K562 (cell line): Measurements from ENCODE around the gene PNKD. TPM values are rescaled to one million over a fixed set of nuclear protein-coding genes. Genes with fewer than 3 reads are reported as not detected.

Experiments used
- BACH1 ChIP-seq: fragments of 200-800 bp; sonication (Bioruptor generic); IDR thresholded peaks from 2 replicates; pipeline ENCODE4 v1.6.1; 2016; ENCODE audit warnings: missing genetic modification characterization, missing compliant biosample characterization
- CBX3 ChIP-seq, 2 experiments: IDR thresholded peaks; 1 replicate in 1 of 2; 2 replicates in 1 of 2; pipeline ENCODE4 v1.6.1; 2012; ENCODE audit warnings: inconsistent platforms in 2 of 2, low read length in 2 of 2, borderline replicate concordance in 1 of 2, control low read depth in 1 of 2
- DPF2 ChIP-seq: fragments of 450-650 bp; IDR thresholded peaks from 2 replicates; pipeline ENCODE4 v1.6.1; 2016
- FOXM1 ChIP-seq, 2 experiments: fragments of 450-650 bp in 1 of 2; sonication (generic) in 1 of 2; formaldehyde crosslinking in 1 of 2; IDR thresholded peaks; 2 replicates each; pipeline versions ENCODE4 v1.6.1 to v1.9.0; 2017 to 2022; ENCODE audit warnings: low read depth in 2 of 2, mild to moderate bottlenecking in 2 of 2, missing genetic modification reagents in 1 of 2, moderate library complexity in 1 of 2
- NEUROD1 ChIP-seq: fragments of 150-350 bp; IDR thresholded peaks from 2 replicates; pipeline ENCODE4 v1.6.1; 2014; ENCODE audit warnings: borderline replicate concordance, low read length, low read depth; ENCODE audit not compliant: partially characterized antibody
- NFIC ChIP-seq: fragments of 450-650 bp; IDR thresholded peaks from 2 replicates; pipeline ENCODE4 v1.6.1; 2017; ENCODE audit warnings: mild to moderate bottlenecking, inconsistent platforms
- NR1H2 ChIP-seq: sonication (generic); formaldehyde crosslinking; IDR thresholded peaks from 2 replicates; pipeline ENCODE4 v1.4.0; 2020; ENCODE audit warnings: mild to moderate bottlenecking, missing genetic modification reagents
- PHF8 ChIP-seq: fragments of 200-600 bp; sonication (generic); IDR thresholded peaks from 2 replicates; pipeline ENCODE4 v1.6.1; 2012; ENCODE audit warnings: mixed run types, mild to moderate bottlenecking, inconsistent platforms, low read length, moderate library complexity, borderline replicate concordance
- POLR2AphosphoS5 ChIP-seq: IDR thresholded peaks from 2 replicates; pipeline ENCODE4 v1.6.1; 2011; ENCODE audit warnings: mild to moderate bottlenecking, low read depth, low read length, moderate library complexity; ENCODE audit not compliant: control insufficient read depth, insufficient read depth
- TAL1 ChIP-seq: fragments of 450-650 bp; IDR thresholded peaks from 2 replicates; pipeline ENCODE4 v1.6.1; 2016; ENCODE audit warnings: mild to moderate bottlenecking
- XRCC3 ChIP-seq: fragments of 450-650 bp; IDR thresholded peaks from 2 replicates; pipeline ENCODE4 v1.6.1; 2017; ENCODE audit warnings: mild to moderate bottlenecking, moderate library complexity
- ZFP1 ChIP-seq: fragments of 450-650 bp; formaldehyde crosslinking; IDR thresholded peaks from 2 replicates; pipeline ENCODE4 v1.4.0; 2020; ENCODE audit warnings: mild to moderate bottlenecking, mixed read lengths
- ZNF274 ChIP-seq: IDR thresholded peaks from 2 replicates; pipeline ENCODE4 v1.6.1; 2011; ENCODE audit warnings: low read depth, mild to moderate bottlenecking, low read length, moderate library complexity, borderline replicate concordance
- ZNF75A ChIP-seq: fragments of 450-650 bp; formaldehyde crosslinking; IDR thresholded peaks from 2 replicates; pipeline ENCODE4 v1.4.0; 2020; ENCODE audit warnings: mild to moderate bottlenecking
- ZNF766 ChIP-seq: fragments of 200-800 bp; sonication (Bioruptor generic); conservative IDR thresholded peaks from 2 replicates; pipeline ENCODE4 v1.6.1; 2016; ENCODE audit warnings: missing genetic modification characterization, missing compliant biosample characterization
- ZNF830 ChIP-seq: fragments of 250-450 bp; sonication (Bioruptor Pico); IDR thresholded peaks from 2 replicates; pipeline ENCODE4 v1.5.0; 2021; ENCODE audit warnings: mild to moderate bottlenecking
- polyA plus RNA-seq, 8 experiments: library from polyadenylated mRNA; depleted of rRNA in 4 of 8; stranded (reverse) in 5 of 8; unstranded in 3 of 8; fragments of >200 nt; fragmentation: Nextera tagmentation in 2 of 8; fragmentation: Illumina TruSeq in 1 of 8; extraction: Ambion mirVana in 2 of 8; extraction: Trizol in 1 of 8; gene quantifications; 2 replicates each; pipeline versions ENCODE4 v1.2.1 to v1.2.3, GENCODE V29; 2011 to 2014; ENCODE audit warnings: inconsistent platforms in 1 of 8, missing spikeins in 1 of 8
- total RNA-seq, 7 experiments: library from RNA; depleted of rRNA in 6 of 7; stranded (reverse); fragments of >200 nt in 6 of 7; fragmentation: Illumina TruSeq in 2 of 7; extraction: Trizol in 2 of 7; gene quantifications; 2 replicates each; pipeline versions ENCODE4 v1.2.1 to v1.2.3, GENCODE V29; 2011 to 2021; ENCODE audit warnings: low replicate concordance in 1 of 7
- TF ChIP-seq, protein P1 (sequence below), 3 experiments: fragments of 200-800 bp in 1 of 3; sonication (Bioruptor generic) in 1 of 3; sonication (generic) in 1 of 3; formaldehyde crosslinking in 1 of 3; IDR thresholded peaks; 2 replicates each; pipeline versions ENCODE4 v1.6.1 to v1.8.0; 2016 to 2022; ENCODE audit warnings: mild to moderate bottlenecking in 2 of 3, missing compliant biosample characterization in 2 of 3, missing genetic modification characterization in 2 of 3, missing genetic modification reagents in 1 of 3
- TF ChIP-seq, protein P2 (sequence below): fragments of 250-450 bp; sonication (Bioruptor Pico); IDR thresholded peaks from 2 replicates; pipeline ENCODE4 v1.4.0; 2020

The PNKD gene
- total and polyA plus RNA-seq, 9 of the 15 experiments (the other 6 are each of a cell fraction or from before 2014, with no cell fraction given) = 26.0 to 105 (median 60.1) TPM

DNA sequence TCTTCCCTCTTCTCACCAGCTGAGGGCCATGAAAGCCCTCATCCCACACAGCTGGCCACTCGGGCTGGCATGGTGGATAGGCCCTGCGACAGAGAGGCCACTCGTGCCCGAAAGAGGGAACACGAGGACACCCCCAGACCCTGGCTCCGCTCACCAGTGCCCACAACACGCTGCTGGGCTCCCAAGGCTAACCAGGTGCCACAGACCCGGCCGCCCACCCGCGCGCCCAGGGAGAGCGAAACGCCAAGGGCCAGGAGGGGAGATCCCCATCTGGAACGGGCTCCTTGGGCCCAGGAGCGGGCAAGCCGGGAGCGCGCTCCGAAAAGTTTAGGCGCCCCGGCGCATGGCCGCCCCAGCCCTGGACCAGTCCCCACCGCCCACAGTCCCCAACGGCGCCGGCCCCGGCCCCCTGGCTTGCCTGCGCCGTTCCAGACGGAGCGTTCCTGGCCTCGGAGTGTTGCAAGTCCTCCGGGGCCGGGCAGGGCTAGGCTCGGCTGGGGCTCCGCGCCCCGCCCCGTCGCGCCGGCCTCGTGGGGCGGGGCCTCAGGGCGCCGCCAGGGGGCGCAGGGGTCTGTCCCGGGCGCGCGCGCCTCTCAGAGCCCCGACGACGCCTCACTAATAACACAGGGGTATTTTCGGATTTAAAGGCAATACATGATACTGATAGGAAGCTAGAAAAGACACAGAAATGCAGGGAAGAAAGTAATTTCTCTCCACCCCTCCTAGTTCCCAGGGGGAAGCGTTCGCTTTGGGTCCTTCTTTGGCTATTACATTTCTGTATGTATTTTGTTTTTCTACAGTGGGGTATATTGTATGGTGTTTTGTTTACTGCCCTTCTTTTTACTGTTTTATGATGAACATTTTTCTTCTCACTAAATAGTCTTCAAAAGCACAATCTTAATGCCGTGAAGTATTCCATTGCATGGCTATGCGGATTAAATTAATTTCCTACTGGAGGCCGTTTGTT lies 22.0 kb downstream of the PNKD start, which contains the start of gene TMBIM1 (continued):
- TF ChIP-seq, protein P1, sequence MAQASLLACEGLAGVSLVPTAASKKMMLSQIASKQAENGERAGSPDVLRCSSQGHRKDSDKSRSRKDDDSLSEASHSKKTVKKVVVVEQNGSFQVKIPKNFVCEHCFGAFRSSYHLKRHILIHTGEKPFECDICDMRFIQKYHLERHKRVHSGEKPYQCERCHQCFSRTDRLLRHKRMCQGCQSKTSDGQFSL (CRISPR knock-in tag; IDR thresholded peaks at IDR 0.05) = no peak
- TF ChIP-seq, protein P1 (tag; IDR thresholded peaks at IDR 0.05) = no peak
- TF ChIP-seq ZNF75A (CRISPR knock-in tag) (no peak), DPF2 (no peak), CBX3 (IDR thresholded peaks at IDR 0.05; ENCODE audit: borderline replicate concordance in 1 of 2, low read length in 2 of 2) (no peak), XRCC3 (no peak), NEUROD1 (no peak), POLR2AphosphoS5 (peak; percentile 45; the same call in 1 of the 2 replicates), ZNF274 (no peak), FOXM1 (IDR thresholded peaks at IDR 0.05; ENCODE audit: low read depth) (no peak), FOXM1 (CRISPR knock-in tag; IDR thresholded peaks at IDR 0.05; ENCODE audit: low read depth) (no peak), ZNF766 (peak; percentile 12; the same call in 1 of the 2 replicates), BACH1 (tag) (no peak), ZNF830 (CRISPR knock-in tag) (no peak), NR1H2 (CRISPR knock-in tag) (no peak), NFIC (0 out of 2 replicates have a peak, but pooled peaks have one; percentile 6), ZFP1 (CRISPR knock-in tag) (no peak), TAL1 (no peak), PHF8 (peak; percentile 48; the same call in 1 of the 2 replicates)
- TF ChIP-seq, protein P2, sequence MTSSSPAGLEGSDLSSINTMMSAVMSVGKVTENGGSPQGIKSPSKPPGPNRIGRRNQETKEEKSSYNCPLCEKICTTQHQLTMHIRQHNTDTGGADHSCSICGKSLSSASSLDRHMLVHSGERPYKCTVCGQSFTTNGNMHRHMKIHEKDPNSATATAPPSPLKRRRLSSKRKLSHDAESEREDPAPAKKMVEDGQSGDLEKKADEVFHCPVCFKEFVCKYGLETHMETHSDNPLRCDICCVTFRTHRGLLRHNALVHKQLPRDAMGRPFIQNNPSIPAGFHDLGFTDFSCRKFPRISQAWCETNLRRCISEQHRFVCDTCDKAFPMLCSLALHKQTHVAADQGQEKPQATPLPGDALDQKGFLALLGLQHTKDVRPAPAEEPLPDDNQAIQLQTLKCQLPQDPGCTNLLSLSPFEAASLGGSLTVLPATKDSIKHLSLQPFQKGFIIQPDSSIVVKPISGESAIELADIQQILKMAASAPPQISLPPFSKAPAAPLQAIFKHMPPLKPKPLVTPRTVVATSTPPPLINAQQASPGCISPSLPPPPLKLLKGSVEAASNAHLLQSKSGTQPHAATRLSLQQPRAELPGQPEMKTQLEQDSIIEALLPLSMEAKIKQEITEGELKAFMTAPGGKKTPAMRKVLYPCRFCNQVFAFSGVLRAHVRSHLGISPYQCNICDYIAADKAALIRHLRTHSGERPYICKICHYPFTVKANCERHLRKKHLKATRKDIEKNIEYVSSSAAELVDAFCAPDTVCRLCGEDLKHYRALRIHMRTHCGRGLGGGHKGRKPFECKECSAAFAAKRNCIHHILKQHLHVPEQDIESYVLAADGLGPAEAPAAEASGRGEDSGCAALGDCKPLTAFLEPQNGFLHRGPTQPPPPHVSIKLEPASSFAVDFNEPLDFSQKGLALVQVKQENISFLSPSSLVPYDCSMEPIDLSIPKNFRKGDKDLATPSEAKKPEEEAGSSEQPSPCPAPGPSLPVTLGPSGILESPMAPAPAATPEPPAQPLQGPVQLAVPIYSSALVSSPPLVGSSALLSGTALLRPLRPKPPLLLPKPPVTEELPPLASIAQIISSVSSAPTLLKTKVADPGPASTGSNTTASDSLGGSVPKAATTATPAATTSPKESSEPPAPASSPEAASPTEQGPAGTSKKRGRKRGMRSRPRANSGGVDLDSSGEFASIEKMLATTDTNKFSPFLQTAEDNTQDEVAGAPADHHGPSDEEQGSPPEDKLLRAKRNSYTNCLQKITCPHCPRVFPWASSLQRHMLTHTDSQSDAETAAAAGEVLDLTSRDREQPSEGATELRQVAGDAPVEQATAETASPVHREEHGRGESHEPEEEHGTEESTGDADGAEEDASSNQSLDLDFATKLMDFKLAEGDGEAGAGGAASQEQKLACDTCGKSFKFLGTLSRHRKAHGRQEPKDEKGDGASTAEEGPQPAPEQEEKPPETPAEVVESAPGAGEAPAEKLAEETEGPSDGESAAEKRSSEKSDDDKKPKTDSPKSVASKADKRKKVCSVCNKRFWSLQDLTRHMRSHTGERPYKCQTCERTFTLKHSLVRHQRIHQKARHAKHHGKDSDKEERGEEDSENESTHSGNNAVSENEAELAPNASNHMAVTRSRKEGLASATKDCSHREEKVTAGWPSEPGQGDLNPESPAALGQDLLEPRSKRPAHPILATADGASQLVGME (CRISPR knock-in tag) = no peak
